Astrocyte (in vitro differentiated cells and primary cell): ENCODE measurements around the gene CPED1. TPM values are rescaled to one million over a fixed set of nuclear protein-coding genes. Genes with fewer than 3 reads are reported as not detected.

Source experiments
- DNase-seq: peaks from one replicate; pipeline ENCODE4 v3.0.0-alpha.2; 2010; ENCODE audit warnings: low read depth
- FAIRE-seq: peaks from 2 replicates; lab custom pipeline; 2011; peaks lifted over from hg19 to GRCh38; lab: Jason Lieb, UNC
- H2AFZ ChIP-seq: 2 replicates; pipeline ENCODE4 v1.6.0; 2012; ENCODE audit warnings: low read depth, low read length, inconsistent platforms
- H3K27ac ChIP-seq: 2 replicates; pipeline ENCODE4 v1.5.1; 2011; ENCODE audit warnings: low read depth, low read length, inconsistent platforms
- H3K27me3 ChIP-seq: 2 replicates; pipeline ENCODE4 v1.6.0; 2011; ENCODE audit warnings: low read length, inconsistent platforms; ENCODE audit not compliant: insufficient read depth
- H3K36me3 ChIP-seq: 2 replicates; pipeline ENCODE4 v1.5.1; 2011; ENCODE audit warnings: low read length, inconsistent platforms; ENCODE audit not compliant: insufficient read depth
- H3K4me1 ChIP-seq: 2 replicates; pipeline ENCODE4 v1.5.1; 2011; ENCODE audit warnings: low read length, inconsistent platforms; ENCODE audit not compliant: insufficient read depth
- H3K4me2 ChIP-seq: 2 replicates; pipeline ENCODE4 v1.6.0; 2012; ENCODE audit warnings: low read length, inconsistent platforms
- H3K4me3 ChIP-seq: 2 replicates; pipeline ENCODE4 v1.5.1; 2011; ENCODE audit warnings: low read depth, mild to moderate bottlenecking, low read length, inconsistent platforms; ENCODE audit not compliant: insufficient read depth
- H3K79me2 ChIP-seq: 2 replicates; pipeline ENCODE4 v1.6.0; 2012; ENCODE audit warnings: mild to moderate bottlenecking, low read length, inconsistent platforms; ENCODE audit not compliant: insufficient read depth
- H3K9ac ChIP-seq: 2 replicates; pipeline ENCODE4 v1.6.0; 2012; ENCODE audit warnings: mild to moderate bottlenecking, low read length, inconsistent platforms
- H3K9me3 ChIP-seq: 2 replicates; pipeline ENCODE4 v1.5.1; 2012; ENCODE audit warnings: low read depth, mild to moderate bottlenecking, low read length, inconsistent platforms; ENCODE audit not compliant: insufficient read depth
- H4K20me1 ChIP-seq: 2 replicates; pipeline ENCODE4 v1.6.0; 2012; ENCODE audit warnings: low read length, inconsistent platforms; ENCODE audit not compliant: insufficient read depth
- H3K27ac Mint-ChIP-seq: one replicate; pipeline ENCODE4 v1.8.0; 2021; ENCODE audit warnings: mild to moderate bottlenecking, mixed read lengths; ENCODE audit not compliant: unreplicated experiment
- H3K27me3 Mint-ChIP-seq: one replicate; pipeline ENCODE4 v1.8.0; 2021; ENCODE audit warnings: low read depth, mixed read lengths; ENCODE audit not compliant: unreplicated experiment
- H3K36me3 Mint-ChIP-seq: one replicate; pipeline ENCODE4 v1.8.0; 2021; ENCODE audit warnings: low read depth, mixed read lengths; ENCODE audit not compliant: unreplicated experiment
- H3K4me1 Mint-ChIP-seq: one replicate; pipeline ENCODE4 v1.8.0; 2021; ENCODE audit warnings: low read depth, mixed read lengths; ENCODE audit not compliant: unreplicated experiment
- H3K4me3 Mint-ChIP-seq: one replicate; pipeline ENCODE4 v1.8.0; 2021; ENCODE audit warnings: mild to moderate bottlenecking, moderate library complexity, mixed read lengths; ENCODE audit not compliant: unreplicated experiment
- H3K9me3 Mint-ChIP-seq: one replicate; pipeline ENCODE4 v1.8.0; 2021; ENCODE audit warnings: mild to moderate bottlenecking, mixed read lengths; ENCODE audit not compliant: unreplicated experiment
- CTCF ChIP-seq: IDR thresholded peaks from 2 replicates; pipeline ENCODE4 v1.5.1; 2011; ENCODE audit warnings: low read depth, mild to moderate bottlenecking, inconsistent platforms, low read length, moderate library complexity; ENCODE audit not compliant: insufficient read depth
- EZH2 ChIP-seq: IDR thresholded peaks from 2 replicates; pipeline ENCODE4 v1.6.1; 2012; ENCODE audit warnings: mild to moderate bottlenecking, low read length, inconsistent platforms; ENCODE audit not compliant: insufficient read depth
- total RNA-seq: library from RNA; stranded (reverse); gene quantifications from 2 replicates; pipeline ENCODE4 v1.2.1, GENCODE V29; 2021

The CPED1 gene
- total RNA-seq, 1 donor from 2014 or later = 6.1 TPM

- Histone ChIP-seq H4K20me1 (no peaks in the 10 kb centered on the region), H3K4me2 (no peak overlapping the region), H3K9ac (no peak overlapping the region), H3K27me3 (no peaks in the 10 kb centered on the region), H3K4me1 (peaks cover 2% of the 10 kb centered on the region), H3K27ac (no peak overlapping the region), H3K9me3 (no peaks in the 10 kb centered on the region), H3K4me3 (no peak overlapping the region), H3K36me3 (no peaks in the 10 kb centered on the region), H3K79me2 (no peaks in the 10 kb centered on the region), H2AFZ (no peak overlapping the region)
- FAIRE-seq = no peak
- peaks cover 7% of the 10 kb centered on the region for H3K36me3 Mint-ChIP-seq
- H3K4me1 Mint-ChIP-seq = peaks cover 8% of the 10 kb centered on the region
- no peak overlapping the region for H3K27ac Mint-ChIP-seq
- H3K4me3 Mint-ChIP-seq = no peak overlapping the region
- H3K9me3 Mint-ChIP-seq = no peaks in the 10 kb centered on the region
- no peaks in the 10 kb centered on the region for H3K27me3 Mint-ChIP-seq
- DNase-seq = no peak
- no peak for TF ChIP-seq CTCF
- no peak for TF ChIP-seq EZH2
These were observed 49.6 kb downstream of the CPED1 start for GRCh38 chr7:121037957-121038716.

GRCh38 chr7:121038717-121039509 is 50.4 kb downstream of the CPED1 start:
- H3K27ac ChIP-seq = no peak overlapping the region
- no peak for FAIRE-seq
- peaks cover 7% of the 10 kb centered on the region for H3K36me3 Mint-ChIP-seq
- no peak overlapping the region for H3K4me2 ChIP-seq
- H3K27me3 Mint-ChIP-seq = no peaks in the 10 kb centered on the region
- no peaks in the 10 kb centered on the region for H3K79me2 ChIP-seq
- no peak overlapping the region for H3K27ac Mint-ChIP-seq
- no peaks in the 10 kb centered on the region for H3K9me3 Mint-ChIP-seq
- peaks cover 5% of the 10 kb centered on the region for H3K4me1 Mint-ChIP-seq
- no peak overlapping the region for H3K4me3 Mint-ChIP-seq
- H2AFZ ChIP-seq = no peak overlapping the region
- H3K36me3 ChIP-seq = no peaks in the 10 kb centered on the region
- H3K4me3 ChIP-seq = no peak overlapping the region
- H3K27me3 ChIP-seq = no peaks in the 10 kb centered on the region
- no peaks in the 10 kb centered on the region for H4K20me1 ChIP-seq
- H3K9me3 ChIP-seq = no peaks in the 10 kb centered on the region
- H3K9ac ChIP-seq = no peak overlapping the region
- no peak for TF ChIP-seq CTCF
- no peak for TF ChIP-seq EZH2
- peaks cover 2% of the 10 kb centered on the region for H3K4me1 ChIP-seq
- no peak for DNase-seq
